SK-N-SH treated with all-trans-retinoic acid at 6 μM for 48 hours (cell line): Measurements from ENCODE around the gene DCTN5.
"Not testable (repeated sequence)": the region's sequence is repeated elsewhere in the genome, so short reads cannot be mapped to it uniquely, and the experiment has no call there.

ENCODE experiments used
- ATAC-seq: fragments of 200-7000 bp; cut with Tn5 transposase; 3 replicates; pipeline ENCODE4 v1.9.1; 2020; ENCODE audit warnings: mild to moderate bottlenecking, moderate library complexity
- ARNTL ChIP-seq: fragments of 450-650 bp; formaldehyde crosslinking; IDR thresholded peaks from 2 replicates; pipeline ENCODE4 v1.5.0; 2020; ENCODE audit warnings: low read depth, mild to moderate bottlenecking, moderate library complexity, borderline replicate concordance
- BACH2 ChIP-seq: fragments of 250-450 bp; sonication (Bioruptor Pico); IDR thresholded peaks from 2 replicates; pipeline ENCODE4 v1.9.0; 2021; ENCODE audit warnings: mild to moderate bottlenecking, borderline replicate concordance
- CSDC2 ChIP-seq: fragments of 250-450 bp; sonication (Bioruptor Pico); IDR thresholded peaks from 2 replicates; pipeline ENCODE4 v1.5.0; 2020; ENCODE audit warnings: mild to moderate bottlenecking, moderate library complexity
- GLIS3 ChIP-seq: fragments of 250-450 bp; sonication (Bioruptor Pico); IDR thresholded peaks from 2 replicates; pipeline ENCODE4 v1.5.0; 2020; ENCODE audit warnings: mild to moderate bottlenecking, moderate library complexity
- ISL1 ChIP-seq: fragments of 250-450 bp; sonication (Bioruptor Pico); IDR thresholded peaks from 2 replicates; pipeline ENCODE4 v2.1.2; 2022; ENCODE audit warnings: mild to moderate bottlenecking, moderate library complexity
- OSR1 ChIP-seq: fragments of 250-450 bp; sonication (Bioruptor Pico); IDR thresholded peaks from 2 replicates; pipeline ENCODE4 v1.8.0; 2022; ENCODE audit warnings: moderate library complexity, mild to moderate bottlenecking, inconsistent platforms
- POU6F1 ChIP-seq: fragments of 250-450 bp; sonication (Bioruptor Pico); IDR thresholded peaks from 2 replicates; pipeline ENCODE4 v1.8.0; 2021; ENCODE audit warnings: low read depth, mild to moderate bottlenecking, moderate library complexity, borderline replicate concordance
- PPARA ChIP-seq: fragments of 250-450 bp; sonication (Bioruptor Pico); IDR thresholded peaks from 2 replicates; pipeline ENCODE4 v1.5.0; 2020; ENCODE audit warnings: mild to moderate bottlenecking, borderline replicate concordance
- RARB ChIP-seq: fragments of 250-450 bp; sonication (Bioruptor Pico); IDR thresholded peaks from 2 replicates; pipeline ENCODE4 v1.8.0; 2021; ENCODE audit warnings: mild to moderate bottlenecking, moderate library complexity
- SNAI2 ChIP-seq: fragments of 250-450 bp; sonication (Bioruptor Pico); IDR thresholded peaks from 2 replicates; pipeline ENCODE4 v1.5.0; 2020; ENCODE audit warnings: mild to moderate bottlenecking, moderate library complexity
- TCF4 ChIP-seq: fragments of 250-450 bp; sonication (Bioruptor Pico); IDR thresholded peaks from 2 replicates; pipeline ENCODE4 v1.8.0; 2021; ENCODE audit warnings: mild to moderate bottlenecking, moderate library complexity, borderline replicate concordance
- ZC3H10 ChIP-seq: fragments of 250-450 bp; sonication (Bioruptor Pico); IDR thresholded peaks from 2 replicates; pipeline ENCODE4 v1.5.1; 2021; ENCODE audit warnings: mild to moderate bottlenecking, moderate library complexity
- ZFP3 ChIP-seq: fragments of 250-450 bp; sonication (Bioruptor Pico); IDR thresholded peaks from 2 replicates; pipeline ENCODE4 v1.5.0; 2020; ENCODE audit warnings: mild to moderate bottlenecking, moderate library complexity
- ZFP30 ChIP-seq: fragments of 450-650 bp; formaldehyde crosslinking; IDR thresholded peaks from 2 replicates; pipeline ENCODE4 v1.5.0; 2022; ENCODE audit warnings: mild to moderate bottlenecking, moderate library complexity
- ZNF565 ChIP-seq: fragments of 450-650 bp; formaldehyde crosslinking; conservative IDR thresholded peaks from 2 replicates; pipeline ENCODE4 v1.5.0; 2020; ENCODE audit warnings: low read depth, mild to moderate bottlenecking, moderate library complexity
- ZNF70 ChIP-seq: fragments of 450-650 bp; formaldehyde crosslinking; IDR thresholded peaks from 2 replicates; pipeline ENCODE4 v1.5.0; 2020; ENCODE audit warnings: mild to moderate bottlenecking, moderate library complexity
- ZNF8 ChIP-seq: fragments of 450-650 bp; formaldehyde crosslinking; IDR thresholded peaks from 2 replicates; pipeline ENCODE4 v1.5.0; 2020; ENCODE audit warnings: mild to moderate bottlenecking, moderate library complexity
- TF ChIP-seq, protein P1 (sequence below): fragments of 250-450 bp; sonication (Bioruptor Pico); IDR thresholded peaks from 2 replicates; pipeline ENCODE4 v1.5.0; 2020; ENCODE audit warnings: mild to moderate bottlenecking, moderate library complexity
- TF ChIP-seq, protein P2 (sequence below): fragments of 250-450 bp; sonication (Bioruptor Pico); IDR thresholded peaks from 2 replicates; pipeline ENCODE4 v1.5.1; 2020; ENCODE audit warnings: low read depth, mild to moderate bottlenecking, moderate library complexity

Gene DCTN5

GRCh38 chr16:23722613-23723240, 81.5 kb downstream of the DCTN5 start:
- ATAC-seq, result not testable (repeated sequence)

DNA sequence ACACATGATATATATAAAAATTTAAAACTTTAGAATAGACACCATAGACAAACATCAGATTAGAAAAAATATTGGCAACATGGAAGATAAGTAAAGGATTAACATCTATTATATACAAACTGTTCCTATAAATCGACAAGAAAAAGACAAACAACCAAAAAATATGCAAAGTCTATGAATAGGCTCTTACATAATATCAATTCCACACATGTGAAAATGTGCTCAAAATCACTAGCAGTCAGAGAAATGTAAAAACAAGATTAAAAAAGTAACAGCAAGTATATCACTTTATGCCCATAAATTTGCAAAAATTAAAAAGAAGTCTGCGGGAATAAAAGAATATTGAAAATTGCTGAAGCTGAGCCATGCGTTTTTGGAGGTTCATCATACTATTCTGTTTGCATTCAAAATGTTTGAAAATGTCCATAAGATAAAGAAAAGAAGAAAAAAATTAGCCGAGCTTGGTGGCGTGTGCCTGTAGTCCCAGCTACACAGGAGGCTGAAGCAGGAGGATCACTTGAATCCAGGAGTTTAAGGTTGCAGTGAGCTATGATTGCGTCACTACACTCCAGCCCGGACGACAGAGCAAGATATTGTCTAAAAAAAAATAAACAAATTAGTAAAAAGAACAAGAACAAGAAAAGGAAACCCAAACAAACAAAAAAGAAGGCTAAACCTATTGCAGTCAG, 83.0 kb downstream of the DCTN5 start:
- TF ChIP-seq ZFP3 (CRISPR knock-in tag) (no peak), POU6F1 (no peak), TCF4 (CRISPR knock-in tag) (no peak), ARNTL (no peak), ZNF70 (CRISPR knock-in tag) (no peak), ZC3H10 (CRISPR knock-in tag) (no peak), GLIS3 (CRISPR knock-in tag) (no peak), RARB (CRISPR knock-in tag) (no peak), ZNF565 (CRISPR knock-in tag) (no peak), ISL1 (CRISPR knock-in tag) (no peak), PPARA (CRISPR knock-in tag) (no peak), BACH2 (CRISPR knock-in tag) (no peak), ZNF8 (CRISPR knock-in tag) (no peak), SNAI2 (no peak), ZFP30 (CRISPR knock-in tag) (no peak)
- TF ChIP-seq, protein P1, sequence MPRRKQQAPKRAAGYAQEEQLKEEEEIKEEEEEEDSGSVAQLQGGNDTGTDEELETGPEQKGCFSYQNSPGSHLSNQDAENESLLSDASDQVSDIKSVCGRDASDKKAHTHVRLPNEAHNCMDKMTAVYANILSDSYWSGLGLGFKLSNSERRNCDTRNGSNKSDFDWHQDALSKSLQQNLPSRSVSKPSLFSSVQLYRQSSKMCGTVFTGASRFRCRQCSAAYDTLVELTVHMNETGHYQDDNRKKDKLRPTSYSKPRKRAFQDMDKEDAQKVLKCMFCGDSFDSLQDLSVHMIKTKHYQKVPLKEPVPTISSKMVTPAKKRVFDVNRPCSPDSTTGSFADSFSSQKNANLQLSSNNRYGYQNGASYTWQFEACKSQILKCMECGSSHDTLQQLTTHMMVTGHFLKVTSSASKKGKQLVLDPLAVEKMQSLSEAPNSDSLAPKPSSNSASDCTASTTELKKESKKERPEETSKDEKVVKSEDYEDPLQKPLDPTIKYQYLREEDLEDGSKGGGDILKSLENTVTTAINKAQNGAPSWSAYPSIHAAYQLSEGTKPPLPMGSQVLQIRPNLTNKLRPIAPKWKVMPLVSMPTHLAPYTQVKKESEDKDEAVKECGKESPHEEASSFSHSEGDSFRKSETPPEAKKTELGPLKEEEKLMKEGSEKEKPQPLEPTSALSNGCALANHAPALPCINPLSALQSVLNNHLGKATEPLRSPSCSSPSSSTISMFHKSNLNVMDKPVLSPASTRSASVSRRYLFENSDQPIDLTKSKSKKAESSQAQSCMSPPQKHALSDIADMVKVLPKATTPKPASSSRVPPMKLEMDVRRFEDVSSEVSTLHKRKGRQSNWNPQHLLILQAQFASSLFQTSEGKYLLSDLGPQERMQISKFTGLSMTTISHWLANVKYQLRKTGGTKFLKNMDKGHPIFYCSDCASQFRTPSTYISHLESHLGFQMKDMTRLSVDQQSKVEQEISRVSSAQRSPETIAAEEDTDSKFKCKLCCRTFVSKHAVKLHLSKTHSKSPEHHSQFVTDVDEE, result no peak
- TF ChIP-seq, protein P2, sequence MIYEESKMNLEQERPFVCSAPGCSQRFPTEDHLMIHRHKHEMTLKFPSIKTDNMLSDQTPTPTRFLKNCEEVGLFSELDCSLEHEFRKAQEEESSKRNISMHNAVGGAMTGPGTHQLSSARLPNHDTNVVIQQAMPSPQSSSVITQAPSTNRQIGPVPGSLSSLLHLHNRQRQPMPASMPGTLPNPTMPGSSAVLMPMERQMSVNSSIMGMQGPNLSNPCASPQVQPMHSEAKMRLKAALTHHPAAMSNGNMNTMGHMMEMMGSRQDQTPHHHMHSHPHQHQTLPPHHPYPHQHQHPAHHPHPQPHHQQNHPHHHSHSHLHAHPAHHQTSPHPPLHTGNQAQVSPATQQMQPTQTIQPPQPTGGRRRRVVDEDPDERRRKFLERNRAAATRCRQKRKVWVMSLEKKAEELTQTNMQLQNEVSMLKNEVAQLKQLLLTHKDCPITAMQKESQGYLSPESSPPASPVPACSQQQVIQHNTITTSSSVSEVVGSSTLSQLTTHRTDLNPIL (CRISPR knock-in tag), result no peak
- ATAC-seq, result no peak

GRCh38 chr16:23724785-23725131, 83.5 kb downstream of the DCTN5 start:
- TF ChIP-seq SNAI2 (no peak), ZNF70 (CRISPR knock-in tag) (no peak), CSDC2 (CRISPR knock-in tag) (no peak), GLIS3 (CRISPR knock-in tag) (no peak), OSR1 (CRISPR knock-in tag) (no peak)
- TF ChIP-seq, all 23 proteins: peak for 0
- no peak for ATAC-seq

DNA sequence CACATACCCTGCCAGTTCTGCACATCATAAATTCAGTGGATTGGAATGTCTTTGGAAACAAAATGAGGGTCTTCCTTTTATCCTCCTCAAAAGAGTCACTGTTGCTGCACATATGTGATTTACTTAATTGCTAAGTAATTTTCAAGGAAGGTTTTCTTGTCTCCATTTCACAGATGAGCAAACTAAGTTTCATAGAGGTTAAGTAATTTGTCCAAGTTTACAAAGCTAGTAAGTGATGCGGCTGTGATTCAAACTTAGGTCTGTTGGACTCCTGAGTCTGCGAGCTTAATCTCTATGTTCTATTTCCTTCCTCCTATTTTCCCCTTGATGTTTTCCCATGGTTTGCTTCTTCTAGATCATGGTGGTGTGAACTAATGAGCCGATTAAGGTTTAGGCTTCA, 85.4 kb downstream of the DCTN5 start:
- no peak for ATAC-seq
- TF ChIP-seq SNAI2, result no peak
- TF ChIP-seq ZFP3 (CRISPR knock-in tag), result no peak
- TF ChIP-seq ZC3H10 (CRISPR knock-in tag), result no peak
- TF ChIP-seq ISL1 (CRISPR knock-in tag), result no peak
- TF ChIP-seq, protein P1, result no peak
